GM12891 (cell line): ENCODE results near the gene MLX.
A peak's percentile ranks its signal among the peaks of the same experiment; 100 is the strongest.

Experiments used
- POLR2A ChIP-seq: IDR thresholded peaks from 2 replicates; pipeline ENCODE4 v1.6.1; 2011; ENCODE audit warnings: low read depth, low read length, control low read depth
- POLR2AphosphoS5 ChIP-seq: IDR thresholded peaks from 2 replicates; pipeline ENCODE4 v1.6.1; 2011; ENCODE audit warnings: low read depth, low read length, control low read depth
- POU2F2 ChIP-seq: IDR thresholded peaks from 2 replicates; pipeline ENCODE4 v1.6.1; 2011; ENCODE audit warnings: low read depth, mild to moderate bottlenecking, control low read depth, low read length, moderate library complexity
- SPI1 ChIP-seq: IDR thresholded peaks from 2 replicates; pipeline ENCODE4 v1.6.1; 2011; ENCODE audit warnings: low read depth, low read length, control low read depth
- TAF1 ChIP-seq: IDR thresholded peaks from 2 replicates; pipeline ENCODE4 v1.6.1; 2011; ENCODE audit warnings: low read depth, low read length, control low read depth

DNA sequence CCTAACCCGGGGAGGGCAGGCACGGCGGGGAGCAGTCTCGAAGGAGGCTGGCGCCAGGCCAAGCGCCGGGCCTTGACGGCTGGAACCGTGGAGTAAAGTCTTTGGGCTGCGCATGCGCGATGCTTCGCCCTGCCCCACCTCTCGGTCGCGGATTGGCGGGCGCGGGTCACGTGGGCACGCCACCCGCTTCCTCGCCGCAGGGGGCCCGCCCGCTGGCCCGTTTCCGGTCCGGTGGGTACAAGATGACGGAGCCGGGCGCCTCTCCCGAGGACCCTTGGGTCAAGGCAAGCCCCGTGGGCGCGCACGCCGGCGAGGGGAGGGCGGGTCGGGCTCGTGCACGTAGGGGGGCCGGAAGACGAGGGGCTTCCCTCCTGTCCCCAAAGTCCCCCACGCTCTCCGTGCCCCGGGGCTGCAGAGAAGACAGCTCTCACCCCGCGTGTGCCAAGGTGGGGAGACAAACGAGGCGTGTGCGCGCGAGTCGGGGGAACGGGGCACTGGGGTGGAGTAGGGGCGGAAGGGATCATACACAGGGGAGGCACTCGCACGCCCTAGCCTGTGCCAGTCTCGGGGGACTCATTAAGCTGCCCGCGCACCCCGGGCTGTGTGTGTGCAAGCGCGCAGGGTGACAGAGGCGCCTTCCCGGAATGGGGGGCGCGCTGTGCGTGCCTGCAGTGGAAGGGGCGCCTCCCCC is at the start of gene MLX:
- TF ChIP-seq POLR2A (peak; percentile 9; the same call in 1 of the 2 replicates), TAF1 (no peak; the same call in 1 of the 2 replicates), SPI1 (no peak), POU2F2 (no peak), POLR2AphosphoS5 (peak; percentile 53; the same call in 1 of the 2 replicates)
